ENCODE data around the gene DNER.

GRCh38 chr2:229654437-229654836, 59.9 kb downstream of the DNER start:
- TF ChIP-seq ELF4 (CRISPR knock-in tag; IDR thresholded peaks at IDR 0.05; ENCODE audit: low read depth) (no peak), NFE2L1 (CRISPR knock-in tag; IDR thresholded peaks at IDR 0.05) (no peak), CTCF (IDR thresholded peaks at IDR 0.05) (no peak), TEAD4 (CRISPR knock-in tag; IDR thresholded peaks at IDR 0.05) (no peak), IRF2 (CRISPR knock-in tag; IDR thresholded peaks at IDR 0.05; ENCODE audit: borderline replicate concordance, low read depth) (no peak), ZNF232 (CRISPR knock-in tag; IDR thresholded peaks at IDR 0.05) (no peak)

Data from WTC11 (cell line).